Esophagus squamous epithelium (tissue), 5 donors: Measurements from ENCODE around the gene TAPBPL. TPM values are rescaled to one million over a fixed set of nuclear protein-coding genes. Genes with fewer than 3 reads are reported as not detected.
A peak's percentile ranks its signal among the peaks of the same experiment; 100 is the strongest.
"Not testable (repeated sequence)": the region's sequence is repeated elsewhere in the genome, so short reads cannot be mapped to it uniquely, and the experiment has no call there.

Experiments
- DNase-seq: peaks from one replicate; lab custom pipeline; 2025; lab: John Stamatoyannopoulos, UW
- H3K27ac ChIP-seq, 4 donors: fragments of 200-600 bp; sonication (generic); one replicate each; pipeline ENCODE4 v1.5.1; 2016 to 2019; ENCODE audit warnings: mild to moderate bottlenecking in 1 of 4
- H3K27me3 ChIP-seq, 4 donors: fragments of 200-600 bp; sonication (generic); 1 replicate in 3 of 4; 2 replicates in 1 of 4; pipeline versions ENCODE4 v1.5.1 to v1.6.0; 2017 to 2021; ENCODE audit warnings: antibody characterized with exemption in 1 of 4
- H3K36me3 ChIP-seq, 3 donors: fragments of 200-600 bp; sonication (generic); one replicate each; pipeline ENCODE4 v1.5.1; 2016 to 2019
- H3K4me1 ChIP-seq, 3 donors: fragments of 200-600 bp; sonication (generic); one replicate each; pipeline ENCODE4 v1.5.1; 2017 to 2019
- H3K4me3 ChIP-seq, 4 donors: fragments of 200-600 bp; sonication (generic); 1 replicate in 3 of 4; 2 replicates in 1 of 4; pipeline ENCODE4 v1.5.1; 2016 to 2019; ENCODE audit warnings: mild to moderate bottlenecking in 2 of 4, moderate library complexity in 1 of 4
- H3K9me3 ChIP-seq, 3 donors: fragments of 200-600 bp; sonication (generic); one replicate each; pipeline ENCODE4 v1.5.1; 2016 to 2019
- POLR2A ChIP-seq, 4 donors: fragments of 450-650 bp; IDR thresholded peaks; one replicate each; pipeline ENCODE4 v1.6.1; 2017; ENCODE audit warnings: antibody characterized with exemption in 4 of 4, mild to moderate bottlenecking in 4 of 4, moderate library complexity in 3 of 4
- WGBS, 2 donors: methylation state at CpG; one replicate each; pipeline ENCODE4 v1.1.5; 2018; 5-methylcytosine and 5-hydroxymethylcytosine counted together
- intact Hi-C: fragments of 100-400 bp; cut with DNase I; formaldehyde crosslinking; loops from one replicate; pipeline ENCODE4 v1.15.0; 2022
- total RNA-seq, 4 donors: library from RNA; depleted of rRNA; stranded (reverse); fragments of >200 nt; gene quantifications; one replicate each; pipeline ENCODE4 v1.1.0, GENCODE V29; 2016
- TF ChIP-seq, protein P1 (sequence below), 6 experiments: fragments of 450-650 bp in 4 of 6; fragments of 200-600 bp in 2 of 6; sonication (generic) in 2 of 6; IDR thresholded peaks; one replicate each; pipeline ENCODE4 v1.5.1; 2016 to 2019; ENCODE audit warnings: antibody characterized with exemption in 6 of 6, mild to moderate bottlenecking in 4 of 6, moderate library complexity in 4 of 6
- donor health status: DM: yes; HTN: yes; CAD: no.

TAPBPL gene
- total RNA-seq, 4 donors from 2014 or later, result 7.7 to 25.6 (median 18.2) TPM

DNA sequence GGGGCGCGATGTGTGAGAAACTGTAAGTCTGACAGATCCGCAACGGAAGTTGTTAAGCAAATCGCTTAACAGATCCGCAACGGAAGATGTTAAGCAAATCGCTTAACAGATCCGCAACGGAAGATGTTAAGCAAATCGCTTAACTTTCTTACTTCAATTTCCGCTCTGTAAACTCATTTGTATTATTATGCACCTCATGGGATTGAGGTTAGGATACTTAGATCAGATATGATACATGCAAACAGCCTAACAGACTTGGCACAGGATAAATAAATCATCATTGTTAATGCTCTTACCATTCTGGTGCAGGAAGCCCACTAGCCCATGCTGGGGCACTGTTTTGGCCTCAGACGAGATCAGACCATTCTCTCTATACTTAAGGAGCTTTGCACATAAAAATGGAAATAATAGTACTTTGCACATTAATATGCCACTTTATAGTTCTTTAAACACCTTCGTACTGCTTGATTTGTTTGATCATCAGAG is 42.5 kb downstream of the TAPBPL start:
- Histone ChIP-seq H3K27me3 (no peaks in the 10 kb centered on the region), H3K4me1 (peaks cover 12 to 39% (median 31%) of the 10 kb centered on the region in 3 donors), H3K27ac (peak overlapping the region; percentile 96 to 99 (median 98)), H3K9me3 (no peaks in the 10 kb centered on the region), H3K36me3 (peaks cover 0 to 58% (median 0%) of the 10 kb centered on the region in 3 donors), H3K4me3 (peak overlapping the region; percentile 73 to 82 (median 78))
- 0 to 1% methylated on average over 14 of the region's 14 CpGs for WGBS, 2 donors
- intact Hi-C loops, result no loop called here
- TF ChIP-seq, protein P1, sequence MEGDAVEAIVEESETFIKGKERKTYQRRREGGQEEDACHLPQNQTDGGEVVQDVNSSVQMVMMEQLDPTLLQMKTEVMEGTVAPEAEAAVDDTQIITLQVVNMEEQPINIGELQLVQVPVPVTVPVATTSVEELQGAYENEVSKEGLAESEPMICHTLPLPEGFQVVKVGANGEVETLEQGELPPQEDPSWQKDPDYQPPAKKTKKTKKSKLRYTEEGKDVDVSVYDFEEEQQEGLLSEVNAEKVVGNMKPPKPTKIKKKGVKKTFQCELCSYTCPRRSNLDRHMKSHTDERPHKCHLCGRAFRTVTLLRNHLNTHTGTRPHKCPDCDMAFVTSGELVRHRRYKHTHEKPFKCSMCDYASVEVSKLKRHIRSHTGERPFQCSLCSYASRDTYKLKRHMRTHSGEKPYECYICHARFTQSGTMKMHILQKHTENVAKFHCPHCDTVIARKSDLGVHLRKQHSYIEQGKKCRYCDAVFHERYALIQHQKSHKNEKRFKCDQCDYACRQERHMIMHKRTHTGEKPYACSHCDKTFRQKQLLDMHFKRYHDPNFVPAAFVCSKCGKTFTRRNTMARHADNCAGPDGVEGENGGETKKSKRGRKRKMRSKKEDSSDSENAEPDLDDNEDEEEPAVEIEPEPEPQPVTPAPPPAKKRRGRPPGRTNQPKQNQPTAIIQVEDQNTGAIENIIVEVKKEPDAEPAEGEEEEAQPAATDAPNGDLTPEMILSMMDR (IDR thresholded peaks at IDR 0.05), result no peak
- TF ChIP-seq POLR2A (IDR thresholded peaks at IDR 0.05), result no peak
- DNase-seq, result no peak

DNA sequence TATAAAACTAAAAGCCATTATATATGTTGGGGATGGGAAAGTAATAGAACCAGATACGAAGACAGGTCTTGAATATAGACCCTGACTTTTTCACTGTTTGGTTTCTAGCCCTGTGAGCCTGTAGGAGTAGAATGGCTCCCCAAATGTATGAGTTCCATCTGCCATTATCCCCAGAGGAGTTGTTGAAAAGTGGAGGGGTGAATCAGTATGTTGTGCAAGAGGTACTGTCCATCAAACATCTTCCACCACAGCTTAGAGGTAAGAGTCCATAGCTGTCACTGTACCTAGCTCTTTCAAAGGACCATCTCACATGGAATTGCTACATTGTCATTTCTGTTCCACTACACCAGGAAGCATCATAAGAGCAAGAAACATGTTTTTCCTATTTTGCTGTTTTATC is 43.1 kb downstream of the TAPBPL start:
- Histone ChIP-seq H3K27me3 (no peaks in the 10 kb centered on the region), H3K9me3 (no peaks in the 10 kb centered on the region), H3K27ac (peak overlapping the region in 1 of 4 donors; percentile 99), H3K4me1 (peaks cover 12 to 39% (median 31%) of the 10 kb centered on the region in 3 donors), H3K4me3 (peak overlapping the region in 3 of 4 donors; percentile 73 to 78 (median 77)), H3K36me3 (peaks cover 0 to 64% (median 0%) of the 10 kb centered on the region in 3 donors)
- TF ChIP-seq, protein P1 (IDR thresholded peaks at IDR 0.05), result no peak
- TF ChIP-seq POLR2A (IDR thresholded peaks at IDR 0.05), result no peak
- intact Hi-C loops, result no loop called here
- WGBS, 2 donors, result 72 to 74% methylated on average over 1 of the region's 1 CpG
- DNase-seq, result no peak

- DNase-seq, H3K9me3 ChIP-seq, intact Hi-C loops, H3K27ac ChIP-seq, H3K4me3 ChIP-seq, H3K27me3 ChIP-seq: not testable (repeated sequence)
- Histone ChIP-seq H3K4me1 (peaks cover 10 to 34% (median 27%) of the 10 kb centered on the region in 3 donors), H3K36me3 (peaks cover 0 to 59% (median 0%) of the 10 kb centered on the region in 3 donors)
- 65 to 85% methylated on average over 3 of the region's 3 CpGs for WGBS, 2 donors
These were observed 45.4 kb downstream of the TAPBPL start for GRCh38 chr12:6497291-6497690.

DNA sequence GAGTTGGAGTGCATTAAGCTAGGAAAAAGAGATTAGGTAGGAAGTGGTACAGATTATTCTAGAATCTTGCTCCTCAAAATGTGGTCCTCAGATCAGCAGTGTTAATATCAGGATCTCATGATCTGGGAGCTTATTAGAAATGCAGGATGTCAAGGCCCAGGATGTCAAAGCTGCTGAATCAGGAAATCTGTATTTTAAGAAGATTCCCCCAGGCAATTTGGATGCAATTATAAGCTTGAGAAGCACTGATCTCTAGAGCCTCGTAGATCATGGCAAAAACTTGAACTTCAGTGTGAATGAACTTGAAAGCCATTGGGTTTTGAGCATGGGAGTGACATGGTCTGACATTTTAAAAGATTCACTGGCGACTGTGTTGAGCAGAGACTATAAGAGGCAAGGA is 48.6 kb downstream of the TAPBPL start:
- WGBS, 2 donors, result 46 to 67% methylated on average over 2 of the region's 2 CpGs
- TF ChIP-seq, protein P1 (IDR thresholded peaks at IDR 0.05), result no peak
- no peak for TF ChIP-seq POLR2A (IDR thresholded peaks at IDR 0.05)
- intact Hi-C loops, result no loop called here
- Histone ChIP-seq H3K4me1 (peaks cover 0 to 15% (median 9%) of the 10 kb centered on the region in 3 donors), H3K36me3 (peaks cover 0 to 80% (median 0%) of the 10 kb centered on the region in 3 donors), H3K4me3 (no peak overlapping the region), H3K27ac (no peak overlapping the region), H3K9me3 (no peaks in the 10 kb centered on the region), H3K27me3 (no peaks in the 10 kb centered on the region)
- DNase-seq, result no peak

DNA sequence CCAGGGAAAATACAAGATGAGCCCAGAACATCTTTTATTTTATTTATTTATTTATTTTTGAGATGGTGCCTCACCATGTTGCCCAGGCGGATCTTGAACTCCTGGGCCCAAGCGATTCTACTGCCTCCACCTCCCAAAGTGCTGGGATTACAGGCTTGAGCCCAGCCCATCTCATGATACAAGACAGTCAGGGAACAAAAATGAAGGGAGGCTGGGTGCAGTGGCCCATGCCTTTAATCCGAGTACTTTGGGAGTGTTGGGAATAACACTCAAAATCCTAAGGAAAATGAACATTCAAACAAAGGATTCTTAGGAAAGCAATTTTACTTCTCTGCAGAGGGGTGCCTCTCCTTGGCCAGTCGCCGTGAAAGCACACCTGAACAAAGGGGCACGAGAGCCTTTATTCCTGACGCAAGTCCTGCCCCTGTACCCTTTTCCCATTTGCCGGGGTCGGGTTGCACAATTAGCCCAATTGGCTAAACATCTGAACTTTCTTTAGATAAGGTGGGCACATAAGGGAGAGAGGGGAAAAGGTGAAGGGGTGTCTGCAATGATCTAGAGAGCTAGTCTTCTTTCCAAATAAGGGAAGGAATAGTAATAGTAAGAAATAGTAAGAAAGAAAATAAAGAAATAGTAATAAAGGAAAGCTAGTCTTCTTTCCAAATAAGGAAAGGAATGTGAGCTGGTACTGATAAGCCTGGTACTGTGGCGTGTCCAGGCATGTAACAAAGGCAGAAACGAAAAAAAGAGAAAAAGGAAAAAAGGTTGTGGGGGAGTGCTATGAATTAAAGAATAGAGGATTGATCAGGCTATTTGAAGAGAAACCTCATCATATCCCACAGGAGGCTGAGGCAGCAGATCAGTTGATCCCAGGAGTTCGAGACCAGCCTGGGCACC is 55.5 kb downstream of the TAPBPL start:
- Histone ChIP-seq H3K27me3 (no peaks in the 10 kb centered on the region), H3K4me3 (no peak overlapping the region), H3K27ac (peak overlapping the region; percentile 33 to 67 (median 35)), H3K36me3 (peaks cover 0 to 59% (median 0%) of the 10 kb centered on the region in 3 donors), H3K4me1 (peaks cover 0 to 15% (median 5%) of the 10 kb centered on the region in 3 donors), H3K9me3 (no peaks in the 10 kb centered on the region)
- DNase-seq, result no peak
- TF ChIP-seq POLR2A (IDR thresholded peaks at IDR 0.05), result no peak
- TF ChIP-seq, protein P1 (IDR thresholded peaks at IDR 0.05), result no peak
- intact Hi-C loops, result no loop called here
- 59 to 67% methylated on average over 11 to 12 of the region's 12 CpGs for WGBS, 2 donors
